Measurements from ENCODE around the gene GOLGA8G.
"Not testable (repeated sequence)": the region's sequence is repeated elsewhere in the genome, so short reads cannot be mapped to it uniquely, and the experiment has no call there.

GRCh38 chr15:28514128-28514527 is 18.6 kb downstream of the GOLGA8G start:
- not testable (repeated sequence) for TF ChIP-seq CTCF (IDR thresholded peaks at IDR 0.05; ENCODE audit: poor library complexity); EZH2 (IDR thresholded peaks at IDR 0.05; ENCODE audit: borderline replicate concordance)

Data from hepatocyte (in vitro differentiated cells).